Sigmoid colon (tissue), 7 donors: ENCODE data around the gene PYDC2. TPM values are rescaled to one million over a fixed set of nuclear protein-coding genes. Genes with fewer than 3 reads are reported as not detected.

Source experiments
- DNase-seq: peaks from one replicate; pipeline ENCODE4 v3.0.0-alpha.2; 2019
- H3K27ac ChIP-seq, 4 donors: fragments of 200-600 bp; sonication (generic); one replicate each; pipeline ENCODE4 v1.5.1; 2016 to 2019; ENCODE audit warnings: mild to moderate bottlenecking in 1 of 4
- H3K27me3 ChIP-seq, 3 donors: fragments of 200-600 bp; sonication (generic); one replicate each; pipeline ENCODE4 v1.5.1; 2019; ENCODE audit warnings: mild to moderate bottlenecking in 1 of 3
- H3K36me3 ChIP-seq, 4 donors: fragments of 200-600 bp; sonication (generic); one replicate each; pipeline ENCODE4 v1.5.1; 2016 to 2019
- H3K4me1 ChIP-seq, 4 donors: fragments of 200-600 bp; sonication (generic); one replicate each; pipeline ENCODE4 v1.5.1; 2017 to 2019
- H3K4me3 ChIP-seq, 4 donors: fragments of 200-600 bp; sonication (generic); one replicate each; pipeline ENCODE4 v1.5.1; 2017 to 2019; ENCODE audit warnings: mild to moderate bottlenecking in 2 of 4, moderate library complexity in 1 of 4
- H3K9me3 ChIP-seq, 4 donors: fragments of 200-600 bp in 3 of 4; sonication (generic) in 3 of 4; one replicate each; pipeline versions ENCODE4 v1.5.1 to v1.6.1; 2013 to 2019
- CTCF ChIP-seq, 4 experiments: fragments of 450-650 bp in 3 of 4; fragments of 200-600 bp in 1 of 4; IDR thresholded peaks; one replicate each; pipeline ENCODE4 v1.5.1; 2016 to 2019; ENCODE audit warnings: antibody characterized with exemption in 4 of 4, mild to moderate bottlenecking in 3 of 4, moderate library complexity in 2 of 4
- EP300 ChIP-seq, 4 donors: sonication (generic); formaldehyde crosslinking; IDR thresholded peaks; one replicate each; pipeline ENCODE4 v1.6.1; 2017; ENCODE audit warnings: antibody characterized with exemption in 4 of 4
- POLR2A ChIP-seq, 2 donors: fragments of 450-650 bp; IDR thresholded peaks; one replicate each; pipeline ENCODE4 v1.6.1; 2016; ENCODE audit warnings: antibody characterized with exemption in 2 of 2, mild to moderate bottlenecking in 2 of 2, moderate library complexity in 2 of 2
- POLR2AphosphoS5 ChIP-seq, 4 donors: sonication (generic); formaldehyde crosslinking; IDR thresholded peaks; one replicate each; pipeline ENCODE4 v1.6.1; 2017; ENCODE audit warnings: antibody characterized with exemption in 4 of 4
- WGBS, 2 donors: extraction: QIAGEN DNeasy Blood & Tissue Kit; methylation state at CpG; one replicate each; pipeline ENCODE4 v1.1.7; 2013; 5-methylcytosine and 5-hydroxymethylcytosine counted together
- intact Hi-C: fragments of 100-400 bp; cut with DNase I; formaldehyde crosslinking; loops from one replicate; pipeline ENCODE4 v1.15.1; 2023
- polyA plus RNA-seq, 3 donors: library from polyadenylated mRNA; stranded (reverse); fragments of 200-250 nt; gene quantifications; one replicate each; pipeline ENCODE4 v1.2.3, GENCODE V29; 2013
- total RNA-seq, 4 donors: library from RNA; depleted of rRNA; stranded (reverse); fragments of >200 nt; gene quantifications; one replicate each; pipeline ENCODE4 v1.1.0, GENCODE V29; 2016
- donor health status: healthy with polysubstance abuse.
- donor health status: Bipolar disorder and iron deficiency.
- donor health status: healthy.

The PYDC2 gene
- total and polyA plus RNA-seq, 7 donors = not detected

DNA sequence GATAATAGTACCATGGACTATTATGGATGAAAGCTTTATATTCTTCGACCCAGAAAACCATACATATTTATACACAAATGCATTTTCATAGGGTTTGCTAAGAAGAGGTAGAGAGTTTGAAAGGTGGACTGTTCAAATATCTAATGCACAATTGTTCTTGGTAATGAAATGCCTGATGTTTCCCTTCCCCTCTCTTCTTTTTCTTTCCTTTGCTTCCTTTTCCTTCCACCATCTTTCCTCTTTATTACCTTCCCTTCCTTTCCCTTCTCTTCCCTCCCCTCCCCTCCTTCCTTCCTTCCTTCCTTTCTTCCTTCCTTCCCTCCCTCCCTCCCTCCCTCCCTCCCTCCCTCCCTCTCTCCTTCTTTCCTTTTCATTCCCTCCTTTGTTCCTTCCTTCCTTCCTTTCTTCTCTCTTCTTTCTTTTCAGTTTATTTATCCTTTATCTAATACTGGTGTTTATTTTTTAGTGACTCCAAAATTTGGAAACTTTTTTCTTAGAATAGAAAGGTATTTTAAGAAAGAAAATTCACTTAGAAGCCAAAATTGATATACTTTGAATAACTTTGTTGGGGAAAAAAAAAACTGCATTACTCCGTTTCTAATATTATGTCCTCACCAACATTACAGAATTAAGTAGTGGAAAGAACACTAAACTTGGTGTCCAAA lies 22.7 kb upstream of the PYDC2 start:
- no peaks in the 10 kb centered on the region for H3K27me3 ChIP-seq
- H3K36me3 ChIP-seq = no peaks in the 10 kb centered on the region
- intact Hi-C loops = no loop called here
- WGBS, 2 donors = 88% methylated on average over 2 of the region's 2 CpGs
- TF ChIP-seq POLR2AphosphoS5 (IDR thresholded peaks at IDR 0.05) (no peak), POLR2A (IDR thresholded peaks at IDR 0.05) (no peak), EP300 (IDR thresholded peaks at IDR 0.05) (no peak), CTCF (IDR thresholded peaks at IDR 0.05) (no peak)
- H3K4me1 ChIP-seq = no peaks in the 10 kb centered on the region
- DNase-seq = no peak
- H3K27ac ChIP-seq = no peak overlapping the region
- no peaks in the 10 kb centered on the region for H3K9me3 ChIP-seq
- no peak overlapping the region for H3K4me3 ChIP-seq

- intact Hi-C loops = no loop called here
- H3K4me3 ChIP-seq = no peak overlapping the region
- H3K4me1 ChIP-seq = no peaks in the 10 kb centered on the region
- no peaks in the 10 kb centered on the region for H3K9me3 ChIP-seq
- DNase-seq = no peak
- no peak overlapping the region for H3K27ac ChIP-seq
- no peaks in the 10 kb centered on the region for H3K27me3 ChIP-seq
- H3K36me3 ChIP-seq = no peaks in the 10 kb centered on the region
- TF ChIP-seq EP300 (IDR thresholded peaks at IDR 0.05) = no peak
- no peak for TF ChIP-seq POLR2AphosphoS5 (IDR thresholded peaks at IDR 0.05)
- TF ChIP-seq CTCF (IDR thresholded peaks at IDR 0.05) = no peak
- no peak for TF ChIP-seq POLR2A (IDR thresholded peaks at IDR 0.05)
- 84 to 88% methylated on average over 4 of the region's 4 CpGs for WGBS, 2 donors
Measured at GRCh38 chr3:191440532-191440931, 20.4 kb upstream of the PYDC2 start.

- TF ChIP-seq EP300 (IDR thresholded peaks at IDR 0.05) (no peak), POLR2AphosphoS5 (IDR thresholded peaks at IDR 0.05) (no peak), POLR2A (IDR thresholded peaks at IDR 0.05) (no peak)
- Histone ChIP-seq H3K4me3 (no peak overlapping the region), H3K4me1 (no peaks in the 10 kb centered on the region), H3K36me3 (no peaks in the 10 kb centered on the region), H3K27ac (no peak overlapping the region), H3K9me3 (no peaks in the 10 kb centered on the region), H3K27me3 (no peaks in the 10 kb centered on the region)
- 54 to 77% methylated on average over 2 of the region's 2 CpGs for WGBS, 2 donors
- no peak for DNase-seq
- intact Hi-C loops = no loop called here
Measured at GRCh38 chr3:191441687-191442086, 19.3 kb upstream of the PYDC2 start.

DNA sequence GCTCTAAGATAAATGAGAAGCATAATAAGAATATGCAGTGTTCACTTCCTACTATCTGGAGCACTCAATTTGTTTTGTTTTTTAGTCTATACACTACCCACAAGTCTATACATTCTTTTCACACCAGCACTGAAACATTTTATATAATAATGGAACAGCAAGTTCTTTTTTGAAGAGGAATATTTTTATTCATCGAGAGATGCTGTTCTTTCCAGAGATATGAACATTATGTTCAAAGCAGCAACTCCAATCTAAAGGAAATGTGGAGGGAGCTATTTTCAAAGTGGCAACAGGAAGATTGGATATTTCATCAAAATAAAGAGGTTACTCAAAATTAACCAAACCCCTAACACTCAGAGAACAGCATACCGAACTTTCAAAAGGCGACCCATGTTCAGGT lies 16.4 kb upstream of the PYDC2 start:
- WGBS, 2 donors = 87 to 94% methylated on average over 3 of the region's 3 CpGs
- no peaks in the 10 kb centered on the region for H3K27me3 ChIP-seq
- no peaks in the 10 kb centered on the region for H3K9me3 ChIP-seq
- TF ChIP-seq CTCF (IDR thresholded peaks at IDR 0.05) = no peak
- TF ChIP-seq POLR2A (IDR thresholded peaks at IDR 0.05) = no peak
- no peak for TF ChIP-seq EP300 (IDR thresholded peaks at IDR 0.05)
- no peak for TF ChIP-seq POLR2AphosphoS5 (IDR thresholded peaks at IDR 0.05)
- H3K36me3 ChIP-seq = no peaks in the 10 kb centered on the region
- no peak overlapping the region for H3K27ac ChIP-seq
- H3K4me3 ChIP-seq = no peak overlapping the region
- intact Hi-C loops = no loop called here
- no peak for DNase-seq
- no peaks in the 10 kb centered on the region for H3K4me1 ChIP-seq

DNA sequence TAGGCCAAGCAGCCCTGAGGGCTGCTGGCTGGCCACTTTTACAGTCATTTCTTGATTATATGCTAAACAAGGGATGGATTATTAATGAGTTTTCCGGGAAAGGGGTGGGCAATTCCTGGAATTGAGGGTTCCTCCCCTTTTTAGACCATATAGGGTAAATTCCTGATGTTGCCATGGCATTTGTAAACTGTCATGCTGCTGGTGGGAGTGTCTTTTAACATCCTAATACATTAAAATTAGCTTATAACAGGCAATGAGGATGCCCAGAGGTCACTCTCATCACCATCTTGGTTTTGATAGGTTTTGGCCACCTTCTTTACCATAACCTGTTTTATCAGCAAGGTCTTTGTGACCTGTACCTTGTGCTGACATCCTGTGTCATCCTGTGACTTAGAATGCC lies 11.7 kb upstream of the PYDC2 start:
- H3K4me3 ChIP-seq = no peak overlapping the region
- H3K4me1 ChIP-seq = no peaks in the 10 kb centered on the region
- H3K36me3 ChIP-seq = no peaks in the 10 kb centered on the region
- TF ChIP-seq CTCF (IDR thresholded peaks at IDR 0.05) (no peak), EP300 (IDR thresholded peaks at IDR 0.05) (no peak), POLR2A (IDR thresholded peaks at IDR 0.05) (no peak), POLR2AphosphoS5 (IDR thresholded peaks at IDR 0.05) (no peak)
- no peak for DNase-seq
- intact Hi-C loops = no loop called here
- WGBS, 2 donors = 0 to 46% methylated on average over 1 of the region's 1 CpG
- H3K27me3 ChIP-seq = no peaks in the 10 kb centered on the region
- no peak overlapping the region for H3K27ac ChIP-seq
- H3K9me3 ChIP-seq = no peaks in the 10 kb centered on the region
